GM19397 (cell line): ENCODE measurements around the gene DBN1.

Source experiments
- ATAC-seq: cut with Tn5 transposase; IDR thresholded peaks from one replicate; pipeline ENCODE4 v1.9.1; 2021; ENCODE audit warnings: mild to moderate bottlenecking, moderate library complexity; ENCODE audit not compliant: unreplicated experiment

Gene DBN1

DNA sequence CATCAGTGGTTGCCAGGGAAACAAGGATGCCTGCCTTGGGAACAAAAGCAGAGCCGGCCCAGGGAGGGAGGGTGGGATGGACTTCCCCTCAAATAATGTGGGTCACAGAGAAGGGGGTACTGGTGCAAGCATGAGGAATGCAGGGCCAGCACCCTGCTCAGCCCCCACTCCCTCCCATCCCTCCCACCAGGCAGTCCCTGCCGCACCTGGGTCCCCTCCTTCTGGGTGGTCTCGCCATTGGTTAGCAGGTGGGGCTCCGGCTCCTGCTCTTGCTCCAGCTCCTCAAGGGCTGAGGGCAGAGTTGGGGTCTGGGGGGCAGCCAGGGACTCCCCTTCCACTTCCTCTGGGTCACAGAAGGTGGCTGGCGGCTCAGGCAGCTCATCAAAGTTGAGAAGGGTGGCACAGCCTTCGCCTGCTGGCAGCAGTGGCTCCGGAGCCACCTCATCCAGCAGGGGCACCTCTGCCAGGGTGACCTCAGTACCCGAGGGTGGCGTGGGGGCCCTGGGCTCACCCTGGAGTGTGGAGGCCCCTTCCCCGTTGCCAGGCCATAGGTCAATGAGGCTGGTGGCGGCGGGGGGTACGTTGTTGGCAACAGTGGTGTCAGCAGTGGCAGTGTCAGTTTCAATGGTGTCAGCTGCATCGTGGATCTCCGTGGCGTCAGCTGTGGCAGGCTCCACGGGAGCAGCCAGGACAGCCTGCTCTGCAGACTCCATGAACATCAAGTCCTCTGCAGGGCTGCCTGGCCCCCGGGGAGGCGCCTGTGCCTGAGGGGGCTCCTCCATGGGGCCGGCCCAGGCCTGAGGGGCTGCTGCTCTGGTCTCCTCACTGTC lies 15.4 kb downstream of the DBN1 start:
- no peak for ATAC-seq

GRCh38 chr5:177456976-177457851 lies 16.2 kb downstream of the DBN1 start:
- ATAC-seq: no peak

GRCh38 chr5:177456591-177456964 lies 16.9 kb downstream of the DBN1 start:
- ATAC-seq: no peak

GRCh38 chr5:177455661-177456590 lies 17.5 kb downstream of the DBN1 start:
- peak; percentile 7 for ATAC-seq

DNA sequence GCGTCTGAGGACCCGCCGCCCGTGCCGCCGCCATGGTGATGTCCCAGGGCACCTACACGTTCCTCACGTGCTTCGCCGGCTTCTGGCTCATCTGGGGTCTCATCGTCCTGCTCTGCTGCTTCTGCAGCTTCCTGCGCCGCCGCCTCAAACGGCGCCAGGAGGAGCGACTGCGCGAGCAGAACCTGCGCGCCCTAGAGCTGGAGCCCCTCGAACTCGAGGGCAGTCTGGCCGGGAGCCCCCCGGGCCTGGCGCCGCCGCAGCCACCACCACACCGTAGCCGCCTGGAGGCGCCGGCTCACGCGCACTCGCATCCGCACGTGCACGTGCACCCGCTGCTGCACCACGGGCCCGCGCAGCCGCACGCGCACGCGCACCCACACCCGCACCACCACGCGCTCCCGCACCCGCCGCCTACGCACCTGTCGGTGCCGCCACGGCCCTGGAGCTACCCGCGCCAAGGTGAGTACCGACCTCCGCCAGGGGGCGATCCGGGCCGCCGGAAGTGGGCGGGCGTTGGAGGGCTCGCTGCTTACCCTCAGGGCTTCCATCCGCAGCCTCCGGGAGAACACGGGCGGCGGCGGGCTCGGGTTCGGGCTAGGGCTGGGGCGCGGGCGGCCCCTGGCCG lies 18.3 kb downstream of the DBN1 start:
- peak; percentile 46 for ATAC-seq

DNA sequence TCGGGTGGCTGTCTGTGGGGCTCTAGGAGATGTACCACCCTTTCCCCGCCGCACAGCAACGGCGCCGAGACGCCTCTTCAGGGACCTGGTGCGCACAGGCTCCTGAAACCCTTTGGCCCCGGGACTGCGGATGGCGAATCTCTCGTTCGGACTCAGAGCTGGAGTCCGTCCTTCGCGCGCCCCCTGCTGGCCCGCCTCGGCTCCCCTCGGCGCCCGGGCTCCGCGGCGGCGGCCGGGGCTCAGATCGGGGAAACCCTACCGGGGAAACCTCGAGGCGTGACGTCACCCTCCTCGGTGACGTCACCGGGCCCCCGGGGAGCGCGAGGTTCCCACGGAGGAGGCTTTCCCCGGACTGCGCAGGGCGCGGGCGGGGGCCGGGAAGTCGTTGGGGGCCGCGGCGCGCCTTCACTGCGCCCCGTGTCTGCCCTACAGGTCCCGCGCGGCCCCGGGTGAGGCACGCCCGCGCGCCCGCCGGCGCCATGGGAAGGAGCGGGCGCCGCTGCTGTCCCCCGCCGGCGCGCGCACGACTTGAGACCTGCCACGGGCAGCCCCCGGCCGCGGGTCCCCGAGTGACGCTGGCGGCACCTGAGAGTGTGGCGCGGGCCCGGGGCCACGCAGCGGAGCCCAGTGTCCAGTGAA lies 18.9 kb downstream of the DBN1 start:
- peak; percentile 58 for ATAC-seq

DNA sequence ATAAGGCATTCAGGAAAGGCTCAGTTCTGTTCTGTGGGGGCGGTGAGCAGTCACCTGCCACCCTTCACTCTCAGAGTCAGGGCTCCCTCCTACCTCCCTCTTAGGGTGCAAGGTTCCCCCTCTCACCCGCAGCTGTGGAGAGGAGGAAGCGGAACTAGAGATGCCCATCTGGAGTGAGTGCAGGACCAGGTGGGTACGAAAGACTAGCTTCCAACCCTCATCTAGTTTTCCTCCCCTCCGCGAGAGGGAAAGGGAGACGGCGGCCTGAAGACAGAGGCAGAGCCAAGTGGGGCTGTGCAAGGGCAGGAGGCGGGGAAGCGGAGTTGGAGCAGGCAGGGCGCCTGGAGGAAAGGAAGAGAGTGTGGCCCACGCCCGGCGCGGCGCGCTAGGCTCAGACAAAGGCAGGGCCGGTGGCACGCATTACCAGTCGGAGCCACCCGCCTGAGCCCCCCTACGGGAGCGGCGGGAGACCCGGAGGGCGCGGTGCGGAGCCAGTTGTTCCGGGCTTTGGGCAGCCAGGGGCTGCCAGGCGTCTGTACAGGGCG lies 19.5 kb downstream of the DBN1 start:
- peak; percentile 0 for ATAC-seq

- ATAC-seq: no peak
Measured at GRCh38 chr5:177452688-177453638, 20.5 kb downstream of the DBN1 start.

DNA sequence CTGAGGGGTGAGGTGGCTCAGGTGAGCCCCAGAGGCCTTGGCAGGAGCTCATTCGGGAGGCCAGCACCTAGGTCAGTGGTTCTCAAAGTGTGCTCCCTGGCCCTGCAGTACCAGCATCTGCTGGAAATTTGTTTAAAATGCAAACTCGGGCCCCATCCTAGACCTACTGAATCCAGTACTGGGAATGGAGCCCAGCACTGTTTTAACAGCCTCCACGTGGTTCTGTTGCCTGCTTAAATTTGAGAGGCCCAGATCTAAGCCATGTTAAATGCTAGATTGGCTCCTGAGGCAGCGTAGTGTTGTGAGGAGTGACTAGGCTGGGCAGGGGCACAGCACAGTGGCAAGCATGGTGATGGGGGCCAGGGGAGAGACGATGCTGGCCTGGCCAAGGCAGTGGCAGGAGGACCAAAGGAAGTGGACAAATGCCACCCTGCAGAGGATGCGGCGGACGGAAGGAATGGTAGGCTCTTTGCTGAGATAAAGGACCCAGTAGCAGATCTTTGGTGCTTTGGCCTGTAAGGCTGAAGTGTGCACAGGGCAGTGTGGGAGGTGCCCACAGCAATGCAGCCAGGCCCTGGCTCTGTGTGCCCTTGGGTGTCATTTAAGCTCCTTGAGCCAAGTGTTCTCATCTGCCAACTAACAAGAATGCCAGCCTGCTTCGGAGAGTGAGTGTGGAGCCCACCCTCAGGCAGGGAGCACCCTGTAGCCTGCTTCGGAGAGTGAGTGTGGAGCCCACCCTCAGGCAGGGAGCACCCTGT lies 22.6 kb downstream of the DBN1 start:
- no peak for ATAC-seq

DNA sequence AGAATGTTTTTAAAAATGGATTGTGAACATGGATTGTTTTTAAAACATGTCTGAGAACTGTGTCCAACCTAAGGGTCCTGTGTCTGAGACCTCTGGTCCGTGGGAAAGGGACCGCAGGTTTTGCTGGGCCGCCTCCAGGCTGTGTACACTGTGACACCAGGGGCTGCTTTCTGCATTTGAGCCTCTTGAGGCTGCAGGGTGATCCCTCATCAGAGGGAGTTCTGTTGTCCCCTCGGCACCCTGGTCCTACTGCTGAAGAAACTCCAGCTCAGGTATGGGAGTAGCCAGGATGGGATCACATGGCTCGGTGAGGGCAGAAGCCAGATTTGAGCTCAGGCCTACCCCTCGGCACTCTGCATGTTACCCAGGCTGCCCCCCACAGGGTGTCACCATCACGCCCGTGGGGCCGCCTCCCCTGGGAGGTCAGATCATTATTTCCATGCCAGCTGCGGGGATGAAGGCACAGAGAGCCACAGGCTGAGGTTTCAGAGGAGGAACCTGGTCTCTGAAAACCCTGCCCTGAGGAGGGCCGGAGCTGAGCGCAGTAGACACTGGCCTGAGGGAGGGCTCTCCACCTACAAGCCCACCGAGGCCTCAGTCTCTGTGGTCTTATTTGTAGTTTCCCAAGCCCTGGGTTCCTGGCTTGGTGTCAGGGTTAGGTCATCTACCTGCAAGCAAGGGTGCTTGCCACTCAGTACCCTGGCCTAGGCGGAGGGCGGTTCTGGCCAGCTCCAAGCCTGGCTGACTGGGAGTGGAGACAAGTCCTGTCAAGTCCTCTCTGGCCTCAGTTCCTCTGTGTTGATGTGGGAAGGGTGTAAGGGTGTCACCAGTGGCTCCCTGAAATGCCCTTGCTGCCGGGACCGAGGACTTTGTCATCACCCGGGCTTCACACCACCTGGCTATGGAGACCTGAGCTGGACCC lies 24.0 kb downstream of the DBN1 start:
- no peak for ATAC-seq

DNA sequence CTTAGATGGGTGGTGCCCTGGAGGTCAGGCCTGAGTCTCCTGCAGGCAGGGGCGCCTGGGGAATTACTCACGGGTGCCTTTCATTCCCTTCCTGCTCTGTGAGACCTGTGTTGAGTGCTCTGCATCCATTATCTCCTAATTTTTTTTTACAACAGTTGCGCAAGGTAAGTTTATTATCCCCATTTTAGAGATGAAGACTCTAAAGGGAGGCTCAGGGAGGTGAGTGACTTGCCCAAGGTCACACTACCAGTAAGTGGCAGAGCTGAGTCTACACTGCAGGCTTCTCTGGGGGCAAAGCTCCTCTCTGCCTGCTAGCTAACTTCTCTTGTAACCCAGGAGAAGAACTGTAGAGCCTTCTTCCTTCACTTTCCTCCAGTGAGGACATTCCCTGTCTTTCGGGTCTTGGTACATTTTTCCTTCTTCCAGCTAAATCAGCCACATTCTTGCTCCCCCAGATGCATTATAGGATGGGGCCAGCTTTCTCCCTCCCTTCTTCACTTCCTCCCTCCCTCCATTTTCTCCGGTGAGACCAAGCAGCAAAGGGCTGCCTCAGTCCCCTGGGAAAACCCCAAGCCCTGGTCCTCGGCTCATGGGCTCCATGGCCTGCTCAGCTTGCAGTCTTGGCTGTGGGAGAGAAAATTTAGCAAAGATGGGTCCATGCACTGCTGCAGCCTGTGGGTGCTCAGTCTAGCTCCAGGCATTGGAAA lies 25.0 kb downstream of the DBN1 start:
- no peak for ATAC-seq

- no peak for ATAC-seq
Measured at GRCh38 chr5:177447611-177448243, 25.7 kb downstream of the DBN1 start.

DNA sequence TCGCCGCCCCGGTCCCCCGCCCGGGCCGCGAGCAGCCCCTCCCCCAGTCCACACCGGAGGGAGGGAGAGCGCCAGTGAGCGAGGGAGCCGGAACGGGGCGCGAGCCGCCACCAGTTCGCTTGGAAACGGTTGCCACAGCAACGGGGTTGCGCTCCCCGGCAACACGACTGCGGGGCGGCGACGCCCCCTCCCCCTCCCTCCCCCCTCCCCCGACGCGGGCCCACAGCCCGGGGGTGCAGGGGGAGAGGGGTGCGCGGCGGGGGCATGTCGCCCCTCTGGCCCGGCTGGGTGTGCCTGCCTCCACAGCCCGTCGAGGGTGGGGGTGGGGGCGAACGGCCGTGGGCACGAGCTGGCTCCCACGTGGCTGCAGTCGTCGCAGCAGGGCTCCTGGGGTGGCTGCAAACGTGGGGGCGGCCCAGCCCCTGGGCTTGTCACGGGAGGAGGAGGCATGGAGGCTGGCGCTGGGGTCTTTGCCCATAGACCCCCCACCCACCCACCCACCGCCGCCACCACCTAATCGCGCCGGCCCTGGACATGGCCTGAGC lies 26.3 kb downstream of the DBN1 start:
- ATAC-seq: peak; percentile 31

DNA sequence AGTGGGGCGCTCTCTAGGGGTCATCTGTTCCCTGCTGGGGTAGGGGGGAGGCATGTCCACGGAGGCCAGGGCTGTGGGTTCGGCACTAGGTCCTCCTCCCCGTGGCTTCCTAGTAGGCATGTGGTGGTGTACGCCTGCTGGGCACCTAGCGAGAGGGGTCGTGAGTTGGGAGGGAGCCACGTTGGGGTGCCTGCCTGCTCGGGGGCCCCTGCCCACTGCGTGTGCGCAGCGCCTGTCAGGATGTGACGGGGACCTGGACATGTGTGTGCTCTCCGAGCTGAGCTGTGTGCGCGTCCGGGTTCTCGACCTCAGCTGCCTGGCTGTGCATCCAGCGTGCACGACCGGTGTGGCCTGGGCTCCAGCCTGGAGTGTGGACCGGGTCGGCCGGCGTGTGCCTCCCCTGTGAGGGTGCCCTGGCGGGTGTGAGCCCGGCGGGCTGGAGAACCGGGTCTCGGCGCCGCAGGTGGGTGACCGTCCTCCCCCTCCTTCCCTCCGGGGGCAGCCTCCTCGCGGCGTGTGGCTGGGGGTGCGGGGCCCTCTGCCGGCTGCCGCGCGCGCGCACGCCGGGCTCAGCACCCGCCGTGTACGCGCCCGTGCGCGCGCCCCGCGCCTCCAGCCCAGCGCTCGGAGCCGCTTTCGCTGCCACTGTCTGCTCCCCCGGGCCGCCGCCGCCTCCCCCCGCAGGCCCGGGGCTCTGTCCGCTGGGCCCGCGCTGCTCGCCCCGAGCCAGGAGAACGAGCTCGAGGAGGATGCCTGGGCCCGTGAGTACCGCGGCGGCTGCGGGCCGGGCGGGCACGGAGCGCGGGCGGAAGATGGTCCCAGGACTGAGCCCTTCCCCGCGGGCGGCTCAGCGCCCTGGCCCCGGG lies 27.0 kb downstream of the DBN1 start, which contains the start of gene PRR7:
Gene PRR7 (plus strand): TSS at position 615 of the 866 bp plus-strand sequence. CDS start 8,254 bp downstream, outside the sequence.
- ATAC-seq: peak; percentile 66

- no peak for ATAC-seq
Measured at GRCh38 chr5:177445917-177446199, 27.6 kb downstream of the DBN1 start.
